Stimulated activated CD4-positive, alpha-beta T cell treated with anti-CD3 and anti-CD28 coated beads, TNF-alpha, amount 100 ng/mL, for 48 hours (primary cell): ENCODE data around the gene PIP4K2B.
A peak's percentile ranks its signal among the peaks of the same experiment; 100 is the strongest.

Experiments
- DNase-seq, 3 donors: peaks; one replicate each; pipeline ENCODE4 v3.0.0-alpha.2; 2020; ENCODE audit warnings: low read depth in 3 of 3

PIP4K2B gene

GRCh38 chr17:38779965-38780752 lies 19.2 kb downstream of the PIP4K2B start:
- DNase-seq = no peak

- DNase-seq = no peak
These were observed 21.6 kb downstream of the PIP4K2B start for GRCh38 chr17:38777641-38778250.

- DNase-seq = no peak
These were observed 26.1 kb downstream of the PIP4K2B start for GRCh38 chr17:38773258-38773657.

GRCh38 chr17:38768417-38768816 lies 30.9 kb downstream of the PIP4K2B start:
- no peak for DNase-seq

DNA sequence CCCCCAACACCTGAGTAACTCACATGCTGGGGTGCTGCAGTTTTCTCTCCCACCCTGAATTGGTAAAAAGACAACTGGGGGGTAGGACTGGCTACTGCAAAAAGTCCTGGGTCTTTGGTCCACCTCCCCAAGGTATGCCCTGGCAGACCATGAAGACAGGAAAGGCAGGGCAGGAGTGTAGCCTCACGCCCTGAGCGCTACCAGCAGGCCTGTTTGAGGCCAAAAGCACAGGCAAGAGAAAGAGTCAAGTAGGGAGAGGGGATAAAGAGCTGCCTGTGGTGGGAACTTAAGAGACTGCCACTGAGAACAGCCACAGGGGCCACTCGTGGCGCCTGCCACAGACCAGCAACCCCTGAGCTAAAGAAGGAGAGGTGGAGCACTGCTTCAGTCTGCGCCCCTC lies 33.0 kb downstream of the PIP4K2B start:
- no peak for DNase-seq

GRCh38 chr17:38762231-38762630 lies 37.1 kb downstream of the PIP4K2B start:
- no peak for DNase-seq

GRCh38 chr17:38761612-38762011 lies 37.7 kb downstream of the PIP4K2B start:
- DNase-seq = peak in 1 of 3 donors; percentile 32

DNA sequence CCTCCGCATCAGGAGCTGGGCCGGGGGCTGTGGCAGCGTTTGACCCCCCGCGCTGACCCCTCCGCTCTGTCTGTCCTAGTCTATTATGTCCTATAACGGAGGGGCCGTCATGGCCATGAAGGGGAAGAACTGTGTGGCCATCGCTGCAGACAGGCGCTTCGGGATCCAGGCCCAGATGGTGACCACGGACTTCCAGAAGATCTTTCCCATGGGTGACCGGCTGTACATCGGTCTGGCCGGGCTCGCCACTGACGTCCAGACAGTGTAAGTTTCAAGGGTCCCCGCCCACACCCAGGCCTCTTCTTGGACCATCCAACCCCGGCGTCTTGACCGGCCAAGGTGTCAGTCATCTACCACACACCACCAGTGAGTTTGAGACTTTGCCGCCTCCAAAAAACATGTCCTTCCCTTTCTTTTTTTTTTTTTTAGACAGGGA lies 46.3 kb downstream of the PIP4K2B start:
- no peak for DNase-seq

DNA sequence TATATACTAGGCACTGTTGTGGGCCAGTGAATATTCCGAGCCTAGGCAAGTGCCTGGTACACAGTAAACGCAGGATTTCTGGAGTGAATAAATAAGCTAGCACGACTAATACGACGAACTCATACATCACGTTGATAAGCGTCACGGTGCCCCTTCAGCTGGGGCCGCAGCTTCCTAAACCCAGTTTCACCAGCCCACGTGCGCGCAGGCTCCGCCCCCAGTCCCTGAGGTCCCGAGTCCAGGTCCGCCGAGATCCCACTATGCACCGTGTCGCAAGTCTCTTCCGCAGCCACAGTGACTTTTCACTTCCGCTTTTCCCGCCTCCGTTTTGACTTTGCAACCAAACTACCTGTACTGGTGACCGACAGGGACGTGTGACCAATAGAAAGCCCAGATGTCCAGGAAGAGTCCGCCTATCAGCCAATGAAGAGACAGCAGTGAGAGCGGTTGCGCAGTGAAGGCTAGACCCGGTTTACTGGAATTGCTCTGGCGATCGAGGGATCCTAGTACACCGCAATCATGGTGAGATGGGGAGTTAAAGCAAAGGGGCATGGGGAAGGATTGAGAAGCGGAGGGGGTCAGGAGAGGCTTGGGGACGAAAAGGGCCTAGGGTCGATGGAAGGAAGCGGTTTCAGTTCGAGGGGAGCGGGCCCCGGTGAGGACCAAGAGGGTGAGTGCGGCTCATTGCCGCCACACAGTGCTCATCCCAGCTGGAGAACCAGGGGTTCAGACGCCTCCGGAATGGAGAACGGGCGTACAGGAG lies 46.9 kb downstream of the PIP4K2B start, which contains the start of gene PSMB3:
TSS of gene PSMB3 (plus strand) at position 434 of the 763 bp plus-strand sequence. CDS start at position 520, 86 bp downstream.
- peak; percentile 94 to 98 (median 96) for DNase-seq

DNA sequence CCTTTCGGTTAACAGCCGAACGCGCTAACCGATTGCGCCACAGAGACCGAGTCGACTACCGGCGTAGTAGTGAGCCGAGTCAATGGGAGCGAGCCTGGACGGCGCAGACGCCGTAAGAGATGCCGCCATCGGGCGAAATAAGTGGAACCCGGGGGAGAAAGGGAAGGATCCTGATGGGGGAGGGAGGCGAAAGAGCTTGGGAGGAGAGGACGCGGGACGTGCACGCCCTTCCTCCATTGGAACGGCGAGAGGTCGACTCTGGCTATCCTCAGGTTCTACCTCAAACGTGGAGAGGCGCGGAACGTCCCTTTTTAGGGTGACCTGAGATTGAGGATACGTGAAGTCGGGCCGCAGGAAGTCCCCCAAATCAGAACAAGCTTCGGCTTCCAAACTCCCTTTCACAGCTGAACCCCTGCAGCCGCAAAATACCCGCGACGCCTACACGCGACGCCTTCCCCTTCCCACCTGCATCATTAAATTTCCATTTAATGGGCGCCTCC lies 47.5 kb downstream of the PIP4K2B start:
- peak; percentile 75 to 83 (median 76) for DNase-seq

DNA sequence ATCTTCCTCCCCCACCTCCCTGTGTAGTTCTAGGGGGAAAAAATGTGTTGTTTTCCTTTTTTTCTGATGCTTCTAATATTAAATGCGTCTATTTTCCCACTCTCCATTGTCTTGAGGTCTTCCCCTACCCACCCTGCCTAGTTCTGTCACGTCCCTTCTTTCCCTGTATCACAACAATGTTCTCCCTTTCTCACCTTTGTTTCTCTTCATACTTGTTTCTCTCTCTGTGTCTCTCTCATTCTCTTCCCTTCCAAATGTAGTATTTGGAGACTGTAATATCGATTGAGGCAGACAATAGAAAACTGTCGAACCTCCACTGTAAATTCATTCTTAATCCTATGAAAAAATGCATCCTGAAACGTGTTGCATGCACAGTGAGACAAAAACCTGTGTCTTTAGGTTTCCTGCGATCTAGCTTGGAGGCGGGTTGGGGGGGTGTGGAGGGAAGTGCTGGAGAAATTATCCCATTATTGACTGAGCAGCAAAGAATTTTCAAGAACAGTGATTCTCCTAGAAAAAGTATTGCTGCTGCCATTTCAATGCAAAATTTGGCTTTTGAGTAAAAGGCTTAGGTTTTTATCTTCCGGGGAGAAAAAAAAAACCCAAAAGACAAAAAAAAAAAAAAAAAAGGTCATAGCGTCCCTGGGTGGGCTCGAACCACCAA lies 48.1 kb downstream of the PIP4K2B start:
- DNase-seq = no peak

DNA sequence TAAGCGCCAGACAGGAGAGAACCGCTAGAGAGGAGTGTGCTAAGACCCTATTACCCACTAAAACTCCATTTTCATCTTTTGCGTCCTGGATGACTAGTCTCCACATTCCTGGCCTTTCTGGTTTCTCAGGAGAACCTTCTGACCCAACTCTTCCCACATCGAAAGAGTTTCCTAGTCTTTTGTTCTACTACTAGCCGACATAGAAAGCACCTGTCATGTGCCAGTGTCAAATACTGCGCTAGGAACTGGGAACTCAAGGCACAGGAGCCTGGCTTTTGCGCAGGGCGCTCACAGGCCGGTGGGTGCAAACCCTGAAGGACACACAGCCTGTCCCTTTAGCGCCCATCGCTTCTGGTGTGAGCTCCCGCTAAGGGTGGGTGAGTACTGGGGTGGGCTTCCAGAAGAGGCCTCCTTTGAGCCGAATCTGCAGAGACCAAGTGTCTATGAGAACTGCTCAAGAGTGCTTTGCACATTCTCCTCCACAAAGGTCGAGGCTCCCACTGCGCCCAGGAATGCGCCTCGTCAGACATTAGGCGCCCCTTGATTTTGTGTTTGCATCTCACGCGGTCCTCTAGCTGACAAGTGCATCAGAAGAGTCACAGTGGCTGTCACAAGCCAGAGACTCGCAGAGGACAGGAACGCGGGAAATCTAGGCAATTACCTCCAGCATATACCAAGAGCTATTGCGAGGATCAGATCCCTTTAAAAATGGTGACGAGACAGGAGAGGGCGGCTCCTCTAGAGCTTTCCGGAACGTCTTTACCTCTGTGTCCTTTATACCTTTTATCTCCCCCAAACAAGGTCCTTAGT lies 48.8 kb downstream of the PIP4K2B start:
- no peak for DNase-seq

GRCh38 chr17:38750044-38750311 lies 49.4 kb downstream of the PIP4K2B start:
- no peak for DNase-seq

DNA sequence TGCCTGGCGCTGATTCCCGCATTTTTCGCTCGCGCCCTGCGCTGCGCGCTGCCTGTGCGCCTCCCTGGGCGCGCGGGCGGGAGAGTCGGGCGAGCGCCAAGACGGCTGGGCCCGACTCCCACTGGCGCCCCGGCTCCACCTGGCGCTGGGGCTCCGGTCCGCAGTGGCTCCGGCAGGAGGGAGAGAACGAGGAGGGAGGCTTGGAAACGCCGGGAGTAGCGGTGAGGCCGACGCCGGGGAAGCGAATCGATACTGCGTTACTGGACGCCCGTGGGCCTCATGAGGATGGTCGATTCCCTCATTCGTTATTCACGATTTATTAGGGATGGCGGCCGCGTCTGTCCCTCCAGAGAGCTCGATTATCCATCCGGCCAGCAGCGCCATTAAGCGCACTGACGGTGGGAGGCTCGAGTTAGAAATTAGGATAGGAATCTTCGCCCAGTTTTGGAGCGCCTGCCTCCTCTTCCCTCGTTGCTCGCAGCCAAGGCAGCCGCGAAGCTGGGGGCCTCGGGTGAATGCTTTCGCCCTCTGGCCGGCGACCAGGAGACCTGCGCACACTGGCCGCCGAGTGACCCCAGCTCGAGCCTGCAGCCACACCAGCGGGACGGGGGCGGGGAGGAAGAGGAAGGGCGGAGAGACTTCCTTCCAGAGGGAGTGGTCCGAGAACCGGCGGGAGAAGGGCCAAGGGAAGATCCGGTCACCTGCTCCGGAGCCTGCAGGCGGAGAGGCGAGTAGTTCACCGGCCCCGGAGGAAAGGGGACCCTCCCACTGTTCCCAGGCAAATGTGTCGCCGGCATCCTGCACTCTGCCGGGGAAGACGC lies 49.9 kb downstream of the PIP4K2B start:
- DNase-seq = no peak

DNA sequence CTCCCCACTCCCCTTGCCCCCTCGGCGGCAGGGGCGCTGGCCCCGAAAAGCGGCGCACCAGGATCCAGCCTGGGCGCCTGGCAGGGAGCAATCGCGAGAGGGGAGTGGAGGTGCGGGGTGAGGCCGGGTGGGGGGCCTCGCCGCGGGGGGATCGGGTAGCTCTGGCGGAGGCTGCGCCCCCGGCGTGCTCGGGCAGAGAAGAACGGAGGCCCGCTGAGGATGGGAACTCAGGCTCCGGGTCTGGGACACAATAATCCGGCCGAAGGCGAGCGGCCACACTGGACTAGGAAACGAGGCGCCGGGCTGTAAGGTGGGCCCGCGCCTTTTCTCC lies 50.5 kb downstream of the PIP4K2B start:
- DNase-seq = no peak

GRCh38 chr17:38748149-38748891 lies 51.0 kb downstream of the PIP4K2B start, which contains the start of gene PCGF2:
Gene PCGF2, minus strand, starts transcription at chr17:38748336. Its CDS starts 7,934 bp downstream, at chr17:38740402.
- no peak for DNase-seq

GRCh38 chr17:38747463-38748148 lies 51.8 kb downstream of the PIP4K2B start:
- DNase-seq = no peak

DNA sequence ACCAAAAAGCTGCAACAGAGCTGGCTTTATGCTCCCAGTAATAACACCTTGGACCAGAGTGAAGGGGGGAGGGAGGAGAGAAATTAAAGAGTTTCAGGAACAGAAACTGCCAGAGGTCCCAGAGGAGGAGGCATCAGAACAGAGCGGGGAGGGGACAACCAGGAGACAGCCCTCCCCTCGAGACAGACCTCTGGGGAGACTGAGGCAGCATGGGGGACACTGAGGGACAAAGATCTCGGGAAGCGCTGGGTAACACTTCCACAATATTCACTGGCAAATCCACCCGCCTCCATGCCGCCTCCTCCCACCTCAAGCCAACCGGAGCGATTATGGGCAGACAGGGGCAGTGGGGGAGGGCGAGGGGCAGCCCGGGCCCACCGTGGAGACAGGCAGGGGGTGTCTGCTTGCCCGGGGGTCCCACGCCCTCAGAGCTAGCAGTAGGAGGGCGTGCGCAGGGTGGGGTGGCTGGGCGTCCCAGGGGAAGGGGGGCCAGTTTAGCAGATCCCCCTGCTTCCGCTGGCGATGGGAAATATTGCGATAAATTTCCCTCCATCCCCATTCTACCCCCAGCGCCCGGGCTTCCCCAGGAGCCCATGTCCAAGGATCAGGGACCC lies 52.4 kb downstream of the PIP4K2B start:
- DNase-seq = no peak
